CD14-positive monocyte (primary cell): ENCODE measurements around the gene TRPM8. TPM values are rescaled to one million over a fixed set of nuclear protein-coding genes. Genes with fewer than 3 reads are reported as not detected.

Experiments used
- DNase-seq, 3 donors: peaks; one replicate each; pipeline ENCODE4 v3.0.0-alpha.2; 2011 to 2022
- H2AFZ ChIP-seq: 2 replicates; pipeline ENCODE4 v1.6.0; 2012; ENCODE audit warnings: mild to moderate bottlenecking, low read depth, low read length, inconsistent platforms; ENCODE audit not compliant: insufficient read depth, poor library complexity, severe bottlenecking
- H3K27ac ChIP-seq, 2 donors: 1 replicate in 1 of 2; 2 replicates in 1 of 2; pipeline ENCODE4 v1.5.1; 2012 to 2013; ENCODE audit warnings: low read length in 2 of 2, control low read depth in 1 of 2, inconsistent platforms in 1 of 2, low read depth in 1 of 2, mild to moderate bottlenecking in 1 of 2
- H3K27me3 ChIP-seq, 2 donors: one replicate each; pipeline versions ENCODE4 v1.6.0 to v1.6.1; 2011 to 2013; ENCODE audit warnings: low read length in 2 of 2; ENCODE audit not compliant: control insufficient read depth in 2 of 2, insufficient read depth in 2 of 2
- H3K36me3 ChIP-seq, 2 donors: replicated peaks in 1 of 2; 1 replicate in 1 of 2; 2 replicates in 1 of 2; pipeline versions ENCODE4 v1.5.1 to v1.6.1; 2012 to 2013; ENCODE audit warnings: low read length in 2 of 2, control low read depth in 1 of 2, inconsistent platforms in 1 of 2, mild to moderate bottlenecking in 1 of 2; ENCODE audit not compliant: insufficient read depth in 2 of 2, control insufficient read depth in 1 of 2
- H3K4me1 ChIP-seq, 2 donors: 1 replicate in 1 of 2; 2 replicates in 1 of 2; pipeline versions ENCODE4 v1.5.1 to v1.6.1; 2012 to 2013; ENCODE audit warnings: low read length in 2 of 2, control low read depth in 1 of 2, inconsistent platforms in 1 of 2, mild to moderate bottlenecking in 1 of 2, moderate library complexity in 1 of 2; ENCODE audit not compliant: insufficient read depth in 2 of 2, control insufficient read depth in 1 of 2
- H3K4me2 ChIP-seq: replicated peaks from 2 replicates; pipeline ENCODE3; 2012; ENCODE audit warnings: low read length, moderate library complexity, mild to moderate bottlenecking; ENCODE audit not compliant: poor library complexity, severe bottlenecking; ENCODE audit errors: extremely low read depth
- H3K4me3 ChIP-seq, 3 experiments: fragments of 200-600 bp in 1 of 3; sonication (generic) in 1 of 3; replicated peaks in 1 of 3; 1 replicate in 2 of 3; 2 replicates in 1 of 3; pipeline ENCODE4 v1.5.1; 2011 to 2013; ENCODE audit warnings: low read length in 3 of 3, mild to moderate bottlenecking in 3 of 3, control low read depth in 2 of 3, low read depth in 2 of 3, inconsistent platforms in 1 of 3, moderate library complexity in 1 of 3
- H3K79me2 ChIP-seq: 2 replicates; pipeline ENCODE4 v1.6.0; 2012; ENCODE audit warnings: mild to moderate bottlenecking, control low read depth, inconsistent platforms, low read length, moderate library complexity; ENCODE audit not compliant: insufficient read depth
- H3K9ac ChIP-seq: 2 replicates; pipeline ENCODE4 v1.6.0; 2017; ENCODE audit warnings: low read length, mild to moderate bottlenecking; ENCODE audit not compliant: insufficient read depth, poor library complexity, severe bottlenecking
- H3K9me3 ChIP-seq, 2 donors: replicated peaks in 1 of 2; 1 replicate in 1 of 2; 2 replicates in 1 of 2; pipeline versions ENCODE4 v1.5.1 to v1.6.1; 2012 to 2013; ENCODE audit warnings: low read length in 2 of 2, control low read depth in 1 of 2; ENCODE audit not compliant: control insufficient read depth in 1 of 2, insufficient read depth in 1 of 2
- H4K20me1 ChIP-seq: 2 replicates; pipeline ENCODE4 v1.6.0; 2012; ENCODE audit warnings: mild to moderate bottlenecking, low read length, control low read depth, moderate library complexity; ENCODE audit not compliant: insufficient read depth
- H3K27ac Mint-ChIP-seq, 7 donors: one replicate each; pipeline ENCODE4 v1.8.0; 2020; ENCODE audit warnings: mild to moderate bottlenecking in 7 of 7, mixed read lengths in 7 of 7, moderate library complexity in 6 of 7, inconsistent platforms in 2 of 7
- H3K27me3 Mint-ChIP-seq, 3 donors: one replicate each; pipeline ENCODE4 v1.8.0; 2021 to 2022; ENCODE audit warnings: low read depth in 3 of 3, mild to moderate bottlenecking in 3 of 3, mixed read lengths in 3 of 3, moderate library complexity in 3 of 3, inconsistent platforms in 1 of 3
- H3K36me3 Mint-ChIP-seq, 2 donors: one replicate each; pipeline ENCODE4 v1.8.0; 2020; ENCODE audit warnings: mixed read lengths in 2 of 2, inconsistent platforms in 1 of 2, mild to moderate bottlenecking in 1 of 2
- H3K4me1 Mint-ChIP-seq: one replicate; pipeline ENCODE4 v1.8.0; 2020; ENCODE audit warnings: mild to moderate bottlenecking, mixed read lengths
- H3K4me3 Mint-ChIP-seq, 2 donors: one replicate each; pipeline ENCODE4 v1.8.0; 2020; ENCODE audit warnings: mild to moderate bottlenecking in 2 of 2, mixed read lengths in 2 of 2, moderate library complexity in 1 of 2
- H3K9me3 Mint-ChIP-seq, 7 donors: one replicate each; pipeline ENCODE4 v1.8.0; 2020 to 2022; ENCODE audit warnings: mixed read lengths in 7 of 7, mild to moderate bottlenecking in 6 of 7, moderate library complexity in 6 of 7, inconsistent platforms in 2 of 7
- CTCF ChIP-seq: fragments of 200-600 bp; IDR thresholded peaks from one replicate; pipeline ENCODE4 v1.8.0; 2022; ENCODE audit warnings: antibody characterized with exemption, mild to moderate bottlenecking
- WGBS: methylation state at CpG from one replicate; pipeline ENCODE4 v1.1.5; 2013; ENCODE audit warnings: missing lambda C conversion rate; ENCODE audit not compliant: insufficient coverage; 5-methylcytosine and 5-hydroxymethylcytosine counted together
- intact Hi-C, 2 donors: fragments of 100-400 bp; cut with micrococcal nuclease; formaldehyde crosslinking; loops; one replicate each; pipeline versions ENCODE4 v1.15.0 to v1.15.1; 2023
- polyA plus RNA-seq, 3 donors: library from polyadenylated mRNA; depleted of rRNA in 1 of 3; unstranded in 2 of 3; stranded (reverse) in 1 of 3; fragments of 300-500 nt in 2 of 3; fragments of >200 nt in 1 of 3; fragmentation: Illumina TruSeq in 2 of 3; gene quantifications; 1 replicate in 2 of 3; 2 replicates in 1 of 3; pipeline ENCODE4 v1.2.3, GENCODE V29; 2012 to 2021

TRPM8 gene
- polyA plus RNA-seq, 3 donors, result not detected

DNA sequence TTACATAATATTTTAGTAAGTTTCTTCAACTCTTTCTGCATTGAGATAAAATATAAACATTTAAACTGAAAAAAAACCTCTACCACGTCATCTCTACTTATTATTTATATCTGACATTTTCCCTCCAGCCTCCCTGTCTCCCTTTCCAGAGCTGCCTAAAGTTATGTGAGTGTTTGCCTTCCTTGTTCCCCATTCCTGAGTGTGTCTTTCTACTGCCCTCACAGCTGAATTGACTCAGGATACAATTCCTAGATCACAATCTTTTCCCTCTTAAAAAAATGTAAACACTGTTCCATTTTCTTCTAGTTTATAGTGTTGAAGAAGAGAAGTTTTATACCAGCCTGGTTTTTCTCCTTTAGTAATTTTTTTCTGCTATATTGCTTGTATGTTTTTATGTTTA is 5.3 kb downstream of the TRPM8 start:
- no peak for DNase-seq
- Histone ChIP-seq H3K27me3 (no peaks in the 10 kb centered on the region), H3K27ac (no peak overlapping the region), H3K4me3 (no peak overlapping the region), H3K9ac (no peak overlapping the region), H3K36me3 (no peaks in the 10 kb centered on the region), H3K9me3 (no peaks in the 10 kb centered on the region), H3K4me2 (no peak overlapping the region), H3K79me2 (no peaks in the 10 kb centered on the region), H3K4me1 (no peaks in the 10 kb centered on the region), H4K20me1 (no peaks in the 10 kb centered on the region), H2AFZ (no peak overlapping the region)
- Mint-ChIP-seq H3K4me1 (no peaks in the 10 kb centered on the region), H3K36me3 (no peaks in the 10 kb centered on the region), H3K27me3 (peaks cover 15 to 17% (median 17%) of the 10 kb centered on the region in 3 donors), H3K27ac (no peak overlapping the region), H3K9me3 (no peaks in the 10 kb centered on the region), H3K4me3 (no peak overlapping the region)
- no peak for TF ChIP-seq CTCF
- WGBS, result no CpG with 5 or more reads among the region's 1 CpG
- intact Hi-C loops, result no loop called here

- Histone ChIP-seq H3K27ac (no peak overlapping the region), H2AFZ (no peak overlapping the region), H3K4me1 (no peaks in the 10 kb centered on the region), H4K20me1 (no peaks in the 10 kb centered on the region), H3K4me2 (no peak overlapping the region), H3K9ac (no peak overlapping the region), H3K36me3 (no peaks in the 10 kb centered on the region), H3K27me3 (no peaks in the 10 kb centered on the region), H3K9me3 (no peaks in the 10 kb centered on the region), H3K4me3 (no peak overlapping the region), H3K79me2 (no peaks in the 10 kb centered on the region)
- no peak for TF ChIP-seq CTCF
- intact Hi-C loops, result no loop called here
- Mint-ChIP-seq H3K4me3 (no peak overlapping the region), H3K4me1 (no peaks in the 10 kb centered on the region), H3K36me3 (no peaks in the 10 kb centered on the region), H3K9me3 (no peaks in the 10 kb centered on the region), H3K27me3 (peaks cover 11 to 18% (median 17%) of the 10 kb centered on the region in 3 donors), H3K27ac (no peak overlapping the region)
- DNase-seq, result no peak
- 79% methylated on average over 7 of the region's 7 CpGs for WGBS
These were observed 8.2 kb downstream of the TRPM8 start for GRCh38 chr2:233925402-233925801.
